TTC549 (cell line): Measurements from ENCODE around the gene CRYGB.
"Not testable (repeated sequence)": the region's sequence is repeated elsewhere in the genome, so short reads cannot be mapped to it uniquely, and the experiment has no call there.

Source experiments
- FAIRE-seq: peaks from 2 replicates; lab custom pipeline; 2012; peaks lifted over from hg19 to GRCh38; lab: Jason Lieb, UNC

Gene CRYGB

DNA sequence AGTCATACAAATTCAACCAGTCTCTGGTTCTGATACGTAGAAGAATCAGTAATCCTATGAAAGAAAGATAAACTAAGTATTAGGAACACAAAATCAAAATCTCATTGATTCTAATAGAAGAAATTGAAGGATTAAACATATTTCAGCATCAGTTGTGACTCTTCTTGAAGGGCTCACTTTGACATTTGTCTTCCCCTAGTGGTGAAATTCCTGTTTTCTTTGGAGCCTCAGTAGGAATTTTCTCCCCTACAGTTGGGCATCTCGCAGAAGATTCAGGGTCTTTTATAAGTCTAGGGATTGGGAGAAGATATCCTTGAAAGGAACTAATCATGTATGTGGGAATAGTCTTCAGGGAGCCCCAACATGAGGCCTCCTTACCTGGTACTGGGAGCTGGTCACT is 2.8 kb upstream of the CRYGB start:
- FAIRE-seq = no peak

DNA sequence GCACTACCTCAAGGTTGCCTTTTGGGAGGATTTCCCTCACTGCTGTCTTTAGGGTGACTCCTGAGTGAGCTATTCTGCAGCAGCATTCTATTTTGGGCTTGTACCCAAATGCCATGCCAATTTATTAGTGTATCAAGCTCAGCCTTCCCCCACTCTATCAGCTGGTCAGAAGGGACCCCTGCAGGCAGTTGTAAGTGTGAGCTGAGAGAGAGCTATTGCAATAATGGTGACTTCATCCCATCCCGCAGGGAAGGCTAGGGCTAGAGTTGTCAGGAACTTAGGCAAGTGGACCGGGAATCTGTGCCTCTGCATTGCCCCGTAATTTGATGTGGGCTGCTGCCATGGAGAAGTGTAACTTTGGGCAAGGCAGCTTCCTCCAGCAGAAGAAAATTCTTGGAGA is 1.8 kb upstream of the CRYGB start:
- no peak for FAIRE-seq

DNA sequence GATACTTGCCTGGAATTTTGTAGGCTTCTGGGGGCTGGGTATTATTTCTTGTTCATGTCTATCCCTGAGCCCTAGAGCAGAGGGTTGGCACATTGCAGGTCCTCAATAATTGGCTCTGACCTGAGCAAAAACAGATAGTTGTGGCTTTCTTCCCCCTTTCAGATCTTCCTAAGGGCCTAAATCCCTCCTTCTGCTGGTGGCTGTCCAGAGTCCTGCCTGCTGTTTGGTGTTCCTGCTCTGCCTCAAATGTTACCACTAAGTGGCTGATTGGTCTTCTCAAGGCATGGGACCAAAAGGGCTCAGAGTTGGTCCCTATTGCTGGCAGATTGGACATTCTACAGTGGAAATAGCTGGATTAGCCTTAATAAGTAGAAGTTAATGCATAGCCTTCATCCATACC is 1.1 kb upstream of the CRYGB start:
- FAIRE-seq = no peak

DNA sequence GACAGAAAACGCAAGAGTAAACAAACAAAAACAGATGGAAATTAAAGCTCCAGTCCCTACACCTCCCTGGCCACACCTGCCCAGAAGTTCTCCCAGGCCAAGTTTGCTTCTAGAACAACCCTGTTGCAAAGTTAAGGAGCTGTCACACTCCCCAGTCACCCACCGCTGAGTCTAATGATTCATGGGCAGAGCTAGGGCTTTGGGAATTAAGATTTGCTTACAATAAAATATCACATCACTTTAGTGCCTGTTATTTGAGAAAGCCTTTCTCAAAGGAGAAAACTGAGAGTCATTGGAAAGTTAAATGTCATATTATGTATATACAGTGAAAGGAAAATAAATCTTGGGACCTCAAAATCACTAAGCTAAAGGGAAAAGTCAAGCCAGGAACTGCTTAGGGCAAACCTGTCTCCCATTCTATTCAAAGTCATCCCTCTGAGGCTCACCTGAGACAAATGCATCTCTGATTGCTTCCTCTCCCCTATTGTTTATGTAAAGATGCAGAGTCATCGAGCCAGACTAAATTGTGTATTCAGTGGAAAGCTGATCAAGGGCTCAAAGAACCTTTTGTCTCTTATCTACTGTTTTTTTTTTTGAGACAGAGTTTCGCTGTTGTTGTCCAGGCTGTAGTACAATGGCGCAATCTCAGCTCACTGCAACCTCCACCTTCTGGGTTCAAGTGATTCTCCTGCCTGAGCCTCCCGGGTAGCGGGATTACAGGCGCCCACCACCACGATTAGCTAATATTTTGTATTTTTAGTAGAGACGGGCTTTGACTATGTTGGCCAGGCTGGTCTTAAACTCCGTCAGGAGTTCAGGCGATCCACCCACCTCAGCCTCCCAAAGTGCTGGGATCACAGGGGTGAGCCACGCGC is 2.8 kb downstream of the CRYGB start:
- FAIRE-seq = no peak

DNA sequence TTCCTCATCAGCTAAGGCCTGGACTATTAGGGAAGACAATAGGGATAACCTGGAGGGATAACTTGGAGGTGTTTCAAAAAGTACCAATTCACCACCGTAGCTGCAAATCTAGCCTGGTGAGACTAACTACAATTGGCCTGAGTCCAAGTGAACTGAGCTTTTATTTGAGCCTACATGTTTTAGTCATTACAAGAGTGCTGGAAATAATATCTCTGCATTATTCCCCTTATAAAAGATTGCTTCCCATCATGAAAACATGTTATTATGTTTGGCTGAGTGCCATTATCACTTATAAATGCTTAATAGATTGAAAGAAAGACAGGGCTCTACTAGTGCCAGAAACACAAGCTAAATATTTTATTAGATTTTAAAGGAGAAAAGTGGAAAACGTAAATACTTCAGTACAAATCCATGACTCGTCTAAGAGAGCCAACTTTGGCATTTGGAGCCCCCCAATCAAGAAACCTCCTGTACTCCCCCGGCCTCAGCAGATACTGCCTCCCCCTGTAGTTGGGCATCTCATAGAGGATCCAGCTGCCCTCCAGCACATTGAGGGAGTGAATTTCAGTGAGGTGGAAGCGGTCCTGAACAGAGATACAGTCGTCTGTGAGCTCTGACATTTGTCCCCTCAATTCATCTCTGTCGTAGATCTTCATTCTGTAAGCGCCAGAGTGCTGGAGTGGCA is 3.6 kb downstream of the CRYGB start:
- no peak for FAIRE-seq

DNA sequence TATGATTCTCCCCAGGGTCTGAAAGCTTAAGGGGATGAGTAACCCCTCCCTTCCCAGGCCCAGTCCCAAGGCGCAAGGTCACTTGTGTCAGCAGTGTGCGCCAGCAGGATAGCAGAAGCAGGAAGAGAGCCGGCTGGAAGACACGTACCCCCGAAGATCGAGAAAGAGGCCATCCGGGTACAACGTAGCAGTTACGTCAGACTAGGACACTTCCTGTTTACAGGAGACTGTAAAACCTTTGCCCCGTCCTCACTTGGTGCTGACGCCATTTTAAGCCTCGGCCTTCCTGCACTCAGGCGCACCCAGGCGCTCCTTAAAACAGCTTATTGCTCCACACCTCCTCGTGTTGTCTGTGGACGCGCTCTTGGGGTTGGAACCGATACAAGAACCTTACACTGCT is 6.5 kb downstream of the CRYGB start:
- FAIRE-seq = no peak

DNA sequence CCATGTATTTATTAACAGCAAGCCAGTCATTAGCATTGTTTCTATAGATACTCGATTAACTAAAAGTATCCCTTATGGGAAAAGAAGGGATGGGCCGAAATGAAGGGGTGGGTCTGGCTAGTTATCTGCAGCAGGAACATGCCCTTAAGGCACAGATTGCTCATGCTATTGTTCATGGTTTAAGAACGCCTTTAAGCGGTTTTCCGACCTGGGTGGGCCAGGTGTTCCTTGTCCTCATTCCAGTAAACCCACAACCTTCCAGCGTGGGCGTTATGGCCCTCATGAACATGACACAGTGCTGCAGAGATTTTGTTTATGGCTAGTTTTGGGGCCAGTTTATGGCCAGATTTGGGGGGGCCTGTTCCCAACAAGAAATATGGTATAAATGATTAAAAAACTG is 7.6 kb downstream of the CRYGB start:
- FAIRE-seq = not testable (repeated sequence)

DNA sequence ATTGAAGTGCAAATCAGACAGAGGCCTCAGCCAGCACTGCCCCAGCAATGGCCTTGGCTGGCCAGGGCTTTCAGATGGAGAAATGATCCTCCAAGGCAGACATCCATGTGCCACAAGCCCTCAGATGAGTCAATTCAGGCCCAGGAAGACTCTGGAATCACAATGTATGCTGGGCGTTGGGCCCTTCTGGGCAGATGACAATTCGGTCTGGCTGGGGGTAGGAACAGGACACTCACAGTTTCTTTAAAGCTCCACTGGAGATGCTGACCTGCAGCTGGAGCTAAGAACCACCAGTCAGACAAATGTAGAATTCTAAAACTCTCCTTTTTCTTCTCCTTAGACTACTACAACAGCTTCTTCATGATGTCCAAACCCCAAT is 9.3 kb downstream of the CRYGB start:
- no peak for FAIRE-seq

DNA sequence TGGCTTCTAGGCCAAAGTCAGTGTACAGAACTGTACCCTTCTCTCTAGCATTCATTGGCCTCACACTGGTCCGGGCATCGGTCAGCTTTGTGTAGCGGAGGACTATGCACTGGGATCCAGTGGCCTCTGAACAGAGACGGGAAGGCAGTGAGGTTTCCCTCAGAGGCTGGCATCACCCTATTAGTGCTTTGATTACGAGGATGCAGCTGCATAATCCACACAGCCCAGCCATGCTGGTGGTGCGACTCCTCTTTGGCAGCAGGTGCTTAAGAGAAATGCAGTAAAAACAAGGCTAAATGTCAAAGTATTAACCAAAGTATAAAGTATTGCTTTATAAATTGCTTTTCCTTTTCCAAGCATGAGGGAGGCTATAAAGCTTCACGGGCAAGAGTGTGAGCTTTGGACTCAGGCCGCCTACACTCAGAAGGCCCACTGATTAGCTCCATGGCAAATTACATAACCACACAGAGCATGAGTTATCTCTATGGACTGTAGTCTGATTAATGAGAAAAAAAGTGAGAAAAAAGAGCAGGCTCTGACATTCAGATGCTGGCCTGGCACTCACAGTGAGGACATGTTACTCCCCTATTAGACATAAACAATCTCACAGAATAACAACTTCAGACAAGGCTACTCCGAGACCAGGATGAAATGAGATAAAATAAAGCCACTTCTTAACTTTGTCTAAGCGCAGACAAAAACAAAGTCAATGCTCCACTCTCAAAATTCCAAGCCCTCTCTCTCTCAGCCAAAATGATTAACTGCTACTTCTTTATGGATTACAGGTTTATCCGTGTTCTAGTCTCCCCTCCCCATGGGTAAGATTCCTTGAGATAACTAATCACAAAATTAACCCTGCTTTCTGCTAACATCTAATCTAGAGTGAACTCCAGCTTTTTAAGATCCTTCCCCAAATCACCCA is 9.9 kb downstream of the CRYGB start:
- no peak for FAIRE-seq

DNA sequence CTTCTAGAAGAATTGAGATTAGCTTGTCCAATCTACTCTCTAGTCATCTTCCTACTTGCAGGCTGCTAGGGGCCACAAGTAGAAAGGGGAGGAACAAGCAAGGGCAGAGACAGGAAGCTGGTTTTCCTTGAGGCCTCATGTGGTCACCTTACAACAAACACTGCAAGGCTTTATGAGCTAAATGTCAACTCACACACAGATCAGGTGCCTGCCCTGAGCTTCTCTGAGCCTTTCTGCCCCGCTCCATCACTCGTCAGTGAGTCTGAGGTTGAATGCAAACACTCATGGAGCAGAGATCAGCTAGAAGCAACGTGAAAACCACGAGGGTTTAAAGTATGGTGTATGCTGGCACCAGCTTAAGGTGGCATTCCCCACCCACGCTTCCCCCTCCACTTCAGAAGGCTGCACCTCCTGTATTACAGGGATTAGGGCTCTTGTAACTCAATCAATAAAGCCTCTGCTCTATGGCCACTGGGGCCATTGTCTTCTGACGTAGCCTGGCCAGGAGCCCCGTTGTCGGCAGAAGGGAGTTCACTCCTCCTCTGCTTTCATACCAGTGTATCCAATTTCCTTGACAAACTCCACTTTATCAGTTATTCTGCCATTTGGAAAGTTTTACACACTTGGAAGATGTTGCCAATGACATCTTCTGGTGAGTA is 10.9 kb downstream of the CRYGB start:
- no peak for FAIRE-seq

DNA sequence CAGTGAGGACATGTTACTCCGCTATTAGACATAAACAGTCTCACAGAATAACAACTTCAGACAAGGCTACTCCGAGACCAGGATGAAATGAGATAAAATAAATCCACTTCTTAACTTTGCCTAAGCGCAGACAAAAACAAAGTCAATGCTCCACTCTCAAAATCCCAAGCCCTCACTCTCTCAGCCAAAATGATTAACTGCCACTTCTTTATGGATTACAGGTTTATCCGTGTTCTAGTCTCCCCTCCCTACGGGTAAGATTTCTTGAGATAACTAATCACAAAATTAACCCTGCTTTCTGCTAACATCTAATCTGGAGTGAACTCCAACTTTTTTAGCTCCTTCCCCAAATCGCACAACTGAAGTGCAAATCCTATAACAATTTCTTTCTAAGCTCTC is 15.2 kb downstream of the CRYGB start:
- no peak for FAIRE-seq

DNA sequence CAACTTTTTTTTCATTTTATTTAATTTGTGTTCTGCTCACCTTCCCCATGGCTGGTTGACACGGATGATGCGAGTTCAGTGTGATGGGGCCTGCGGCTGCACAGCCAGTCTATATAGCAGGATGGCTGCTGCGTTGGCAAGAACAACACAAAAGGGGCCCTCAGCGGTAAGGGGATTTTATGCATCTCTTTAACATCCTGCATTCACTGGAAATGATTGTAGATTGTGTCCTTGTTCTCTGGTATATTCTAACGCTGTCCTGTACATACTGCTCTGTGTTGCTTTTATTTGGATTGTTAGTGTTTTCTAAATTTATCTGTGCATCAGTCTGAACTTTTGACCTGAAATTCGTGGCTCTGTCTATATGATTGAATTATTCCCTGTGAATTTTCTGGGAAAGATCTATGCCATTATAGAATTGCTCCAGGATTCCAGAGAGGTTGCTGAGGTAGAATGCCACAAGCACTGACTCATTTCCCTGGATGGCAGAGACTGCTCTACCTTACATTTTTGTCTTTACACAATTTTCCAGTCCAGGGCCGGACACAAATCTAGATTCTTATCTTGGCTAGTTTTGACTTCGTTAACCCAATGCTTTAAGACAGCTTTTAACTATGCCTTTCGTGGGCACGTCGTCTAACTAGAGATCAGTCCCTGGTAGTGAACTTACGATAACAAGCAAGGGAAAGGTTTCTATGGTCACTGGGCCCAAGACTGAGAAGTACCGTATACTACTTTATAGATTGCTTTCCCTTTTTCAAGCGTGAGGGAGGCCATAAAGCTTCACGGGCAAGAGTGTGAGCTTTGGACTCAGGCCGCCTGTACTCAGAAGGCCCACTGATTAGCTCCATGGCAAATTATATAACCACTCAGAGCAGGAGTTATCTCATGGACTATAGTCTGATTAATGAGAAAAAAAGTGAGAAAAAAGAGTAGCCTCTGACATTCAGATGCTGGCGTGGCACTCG is 15.9 kb downstream of the CRYGB start, which contains the start of gene CRYGC:
Gene CRYGC, minus strand, starts transcription at position 85 of the 968 bp plus-strand sequence. Its CDS starts 36 bp downstream, at position 49.
- no peak for FAIRE-seq

DNA sequence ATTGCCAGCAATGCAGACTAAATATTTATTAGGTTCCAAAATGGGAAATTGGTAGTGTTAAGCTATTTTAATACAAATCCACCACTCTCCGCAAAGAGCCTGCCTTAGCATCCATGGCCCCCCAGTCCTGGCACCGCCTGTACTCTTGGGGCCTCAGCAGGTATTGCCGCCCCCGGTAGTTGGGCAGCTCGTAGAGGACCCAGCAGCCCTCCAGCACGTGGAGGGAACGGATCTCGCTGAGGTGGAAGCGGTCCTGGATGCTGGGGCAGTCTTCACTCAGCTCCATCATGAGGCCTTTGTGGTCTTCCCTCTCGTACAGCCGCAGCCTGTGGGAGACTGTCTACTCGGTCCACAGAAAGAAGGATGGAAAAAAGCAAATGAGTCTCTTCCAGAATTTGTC is 17.8 kb downstream of the CRYGB start:
- FAIRE-seq = no peak

DNA sequence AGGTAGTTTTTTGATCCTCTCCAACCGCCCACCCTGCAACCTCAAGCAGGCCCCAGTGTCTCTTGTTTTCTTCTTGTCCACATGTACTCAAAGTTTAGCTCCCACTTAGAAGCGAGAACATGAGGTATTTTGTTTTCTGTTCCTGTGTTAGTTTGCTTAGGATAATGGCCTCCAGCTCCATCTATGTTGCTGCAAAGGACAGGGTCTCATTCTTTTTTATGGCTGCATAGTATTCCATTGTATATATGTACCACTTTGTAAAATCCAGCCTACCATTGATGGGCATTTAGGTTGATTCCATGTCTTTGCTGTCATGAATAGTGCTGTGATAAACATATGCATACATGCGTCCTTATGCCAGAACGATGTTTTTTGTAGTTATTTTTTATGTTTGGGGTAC is 18.9 kb downstream of the CRYGB start:
- no peak for FAIRE-seq

DNA sequence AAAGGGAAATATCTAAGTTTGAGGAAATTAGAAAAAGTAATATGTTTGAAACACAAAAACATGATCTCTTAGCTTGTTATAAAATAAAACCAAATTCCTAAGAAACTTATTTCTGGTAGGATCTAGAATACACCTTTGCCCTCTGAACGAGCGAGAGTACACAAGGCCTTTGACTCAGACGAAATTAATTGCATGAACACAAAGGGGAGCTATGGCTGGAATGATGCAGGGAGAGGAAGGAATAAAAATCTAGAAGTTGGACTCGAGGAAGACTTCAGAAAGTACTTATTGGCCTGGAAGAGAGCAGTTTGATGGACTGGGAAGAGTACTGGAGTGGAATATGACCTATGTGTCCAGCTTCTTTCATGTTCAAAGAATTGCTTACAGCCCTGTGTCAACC is 20.7 kb downstream of the CRYGB start:
- FAIRE-seq = no peak

DNA sequence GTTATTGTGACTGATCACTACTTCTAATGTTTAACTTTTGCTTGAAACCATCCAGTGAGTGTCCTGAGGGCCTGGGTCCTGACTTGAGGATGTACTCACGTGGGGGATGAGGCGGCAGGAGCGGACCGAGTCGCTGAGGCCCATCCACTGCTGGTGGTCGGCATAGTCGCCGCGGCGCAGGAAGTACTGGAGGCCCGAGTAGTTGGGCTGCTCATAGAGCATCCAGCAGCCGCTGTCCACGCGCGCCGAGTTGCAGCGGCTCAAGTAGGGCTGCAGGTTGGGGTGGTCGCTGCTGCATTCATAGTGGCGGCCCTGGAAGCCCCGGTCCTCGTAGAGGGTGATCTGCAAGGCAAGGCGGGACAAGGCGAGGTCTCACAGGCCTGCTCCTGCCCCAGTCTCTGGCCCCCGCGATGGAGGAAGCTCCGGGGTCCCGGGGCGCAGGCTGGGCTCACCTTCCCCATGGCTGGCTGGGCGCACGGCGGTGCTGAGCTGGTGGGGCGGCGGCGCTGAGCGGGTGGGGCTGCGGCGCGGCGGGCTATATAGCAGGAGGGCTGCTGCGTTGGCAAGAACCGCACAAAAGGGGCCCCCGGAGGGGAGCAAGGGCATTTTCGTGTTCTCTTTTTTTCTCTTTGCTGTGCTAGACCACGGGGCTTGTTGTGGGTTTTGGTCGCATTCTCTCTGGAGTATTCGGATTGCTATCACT is 21.8 kb downstream of the CRYGB start, which contains the start of gene CRYGD:
Gene CRYGD, minus strand, starts transcription at position 512 of the 703 bp plus-strand sequence. Its CDS starts 51 bp downstream, at position 461.
- FAIRE-seq = not testable (repeated sequence)

DNA sequence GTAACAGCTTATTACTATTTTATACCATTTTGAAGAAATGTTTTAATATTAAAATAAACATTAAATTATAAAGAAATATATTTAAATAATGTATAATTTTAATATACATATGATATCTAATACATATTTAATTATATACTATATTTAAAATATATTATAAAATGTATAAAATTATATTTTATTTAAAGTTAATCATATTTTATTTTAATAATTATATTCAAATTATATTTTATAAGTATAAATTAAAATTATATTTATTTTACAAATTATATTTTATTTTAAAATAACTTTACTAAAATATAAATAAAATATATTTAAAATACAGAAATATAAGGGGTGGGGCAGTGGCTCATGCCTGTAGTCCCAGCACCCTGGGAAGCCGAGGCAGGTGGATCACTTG is 23.7 kb downstream of the CRYGB start:
- FAIRE-seq = peak; percentile 99

DNA sequence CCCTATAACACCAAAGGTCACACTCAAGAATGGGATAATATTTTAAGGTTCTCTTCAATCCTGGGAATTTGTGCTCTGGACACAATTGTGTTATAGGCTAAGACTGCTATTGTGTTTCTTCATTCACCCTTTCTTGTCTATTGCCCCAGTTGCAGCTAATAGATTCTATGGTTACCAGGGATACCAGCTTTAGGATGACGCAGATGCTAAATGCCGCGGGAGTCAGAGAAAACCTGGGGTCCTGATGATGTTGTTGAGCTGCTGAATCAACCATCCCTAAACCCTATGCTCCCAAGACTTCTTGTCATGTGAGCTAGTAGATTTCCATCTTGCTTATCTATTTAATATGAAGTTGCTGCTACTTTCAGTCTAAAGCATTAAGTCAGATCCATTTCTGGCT is 27.0 kb downstream of the CRYGB start:
- FAIRE-seq = no peak

DNA sequence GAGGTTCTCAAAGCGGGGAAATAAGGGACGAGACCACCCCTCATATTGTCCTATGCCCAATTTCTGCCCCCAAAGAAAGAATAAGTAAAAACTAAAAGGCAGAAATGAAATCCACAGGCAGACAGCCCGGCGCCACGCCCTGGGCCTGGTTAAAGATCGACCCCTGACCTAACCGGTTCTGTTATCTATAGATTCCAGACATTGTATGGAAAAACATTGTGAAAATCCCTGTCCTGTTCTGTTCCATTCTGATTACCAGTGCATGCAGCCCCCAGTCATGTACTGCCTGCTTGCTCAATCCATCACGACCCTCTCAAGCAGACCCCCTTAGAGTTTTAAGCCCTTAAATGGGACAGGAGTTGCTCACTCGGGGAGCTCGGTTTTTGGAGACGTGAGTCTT is 28.6 kb downstream of the CRYGB start:
- FAIRE-seq = not testable (repeated sequence)

DNA sequence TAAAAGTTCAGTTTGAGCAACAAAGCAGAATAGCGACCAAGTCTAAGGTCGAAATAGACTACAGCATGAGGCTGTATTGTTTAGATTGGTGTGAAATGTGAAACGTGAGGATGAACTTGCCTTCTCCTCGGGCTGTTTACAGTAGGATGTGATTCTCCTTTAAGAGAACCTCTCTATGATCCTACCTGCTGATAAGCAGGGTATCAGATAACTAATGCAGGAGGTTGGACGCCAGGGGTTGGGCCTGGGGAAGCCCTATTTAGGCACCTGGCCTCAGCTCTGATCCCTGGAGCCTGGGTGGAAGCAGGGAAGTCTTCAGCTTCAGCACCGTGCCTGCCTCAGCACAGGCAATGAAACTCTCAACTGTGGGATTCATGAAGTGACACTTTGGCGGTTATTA is 33.0 kb downstream of the CRYGB start:
- no peak for FAIRE-seq
